NCI-H1436 (cell line): ENCODE data around the gene OGN.
"Not testable (repeated sequence)": the region's sequence is repeated elsewhere in the genome, so short reads cannot be mapped to it uniquely, and the experiment has no call there.

Source experiments
- DNase-seq: peaks from one replicate; lab custom pipeline; 2025; lab: John Stamatoyannopoulos, UW

OGN gene, protein sequence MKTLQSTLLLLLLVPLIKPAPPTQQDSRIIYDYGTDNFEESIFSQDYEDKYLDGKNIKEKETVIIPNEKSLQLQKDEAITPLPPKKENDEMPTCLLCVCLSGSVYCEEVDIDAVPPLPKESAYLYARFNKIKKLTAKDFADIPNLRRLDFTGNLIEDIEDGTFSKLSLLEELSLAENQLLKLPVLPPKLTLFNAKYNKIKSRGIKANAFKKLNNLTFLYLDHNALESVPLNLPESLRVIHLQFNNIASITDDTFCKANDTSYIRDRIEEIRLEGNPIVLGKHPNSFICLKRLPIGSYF

DNA sequence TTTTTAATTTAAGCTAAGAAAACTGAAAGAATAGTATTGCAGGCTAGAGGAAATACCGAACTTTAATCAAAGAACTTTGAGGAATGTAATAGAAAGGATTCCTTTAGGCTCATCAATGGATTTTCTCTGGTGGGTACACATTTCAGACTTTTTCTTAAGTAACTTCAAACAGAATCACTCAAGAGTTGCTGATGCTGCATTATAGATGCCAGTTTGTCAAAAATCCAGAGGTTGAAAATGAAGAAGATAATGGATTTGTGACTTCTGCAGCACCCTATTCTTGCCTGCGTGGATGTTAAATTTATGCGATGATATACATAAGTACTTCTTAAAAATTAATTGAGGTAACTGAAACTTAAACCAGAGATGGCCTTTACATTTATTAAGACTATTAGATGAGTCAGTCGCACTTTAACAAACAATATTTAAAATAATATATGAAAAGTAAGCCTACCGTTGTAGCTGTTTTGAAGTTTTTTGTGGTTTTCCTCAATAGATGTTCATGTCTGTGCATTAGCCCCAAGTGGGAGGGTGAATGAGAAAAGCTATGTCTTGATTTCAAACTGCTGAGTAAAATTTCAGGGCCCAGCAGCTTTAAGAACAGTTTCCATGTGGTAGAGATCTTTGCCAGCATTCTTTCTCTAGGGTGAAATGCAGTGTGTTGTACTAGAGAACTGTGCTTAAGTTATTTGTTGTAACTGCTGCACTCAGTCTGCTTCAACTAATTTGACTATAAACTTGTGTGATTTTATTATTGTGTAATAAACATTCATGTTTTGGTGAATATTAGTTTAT is at the start of gene OGN:
OGN (minus strand) TSS at position 537 of the 795 bp plus-strand sequence. CDS start 1,171 bp downstream, outside the sequence.
- no peak for DNase-seq

DNA sequence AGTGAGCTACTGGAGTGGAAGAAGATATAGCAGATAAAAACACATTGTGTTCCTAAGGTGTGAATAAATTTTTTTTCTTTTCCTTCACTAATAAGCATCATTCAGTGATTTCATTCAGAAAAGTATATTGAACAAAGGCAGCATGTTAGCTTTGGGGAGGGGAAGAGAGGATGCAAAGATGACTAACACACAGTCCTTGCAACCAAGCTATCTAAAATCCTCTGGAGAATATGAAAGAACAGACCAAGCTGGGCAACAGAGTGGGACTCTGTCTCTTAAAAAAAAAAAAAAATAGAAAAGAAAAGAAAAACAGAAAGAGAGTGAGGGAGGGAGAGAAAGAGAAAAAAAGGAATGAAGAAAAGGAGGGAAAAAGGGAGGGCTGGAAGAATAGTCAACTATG is 42.2 kb upstream of the OGN start:
- DNase-seq = no peak

DNA sequence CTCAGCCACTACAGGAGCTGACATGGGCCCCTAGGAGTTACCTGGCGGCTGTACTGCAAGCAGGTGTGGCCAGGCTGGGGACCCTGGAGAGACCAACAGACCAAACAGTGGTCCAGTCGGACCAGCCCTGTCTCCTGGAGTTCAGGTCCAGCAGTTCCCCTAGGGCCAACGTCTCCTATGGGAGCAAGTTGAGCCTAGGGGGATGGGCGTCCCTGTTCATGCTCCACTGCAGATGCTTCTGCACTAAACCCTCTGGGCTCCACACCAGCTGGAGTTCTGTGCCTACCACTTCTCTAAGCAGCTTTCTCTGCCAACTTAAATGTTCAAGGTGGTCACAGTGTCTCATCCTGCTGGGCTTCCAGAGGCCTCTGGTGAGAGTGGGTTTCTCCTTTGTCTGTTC is 40.5 kb upstream of the OGN start:
- DNase-seq = no peak

DNA sequence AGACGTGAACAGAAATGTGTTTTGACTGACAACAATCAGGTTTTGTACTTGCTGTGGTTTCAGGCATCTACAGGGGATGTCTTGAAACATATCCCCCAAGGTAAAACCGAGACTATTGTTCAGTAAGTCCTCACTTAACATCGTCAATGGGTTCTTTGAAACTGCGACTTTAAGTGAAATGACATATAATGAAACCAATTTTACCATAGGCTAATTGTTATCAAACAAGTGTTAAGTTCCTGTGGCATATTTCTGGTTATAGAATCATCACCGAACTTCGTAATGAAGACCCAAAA is 36.3 kb upstream of the OGN start:
- DNase-seq = no peak

DNA sequence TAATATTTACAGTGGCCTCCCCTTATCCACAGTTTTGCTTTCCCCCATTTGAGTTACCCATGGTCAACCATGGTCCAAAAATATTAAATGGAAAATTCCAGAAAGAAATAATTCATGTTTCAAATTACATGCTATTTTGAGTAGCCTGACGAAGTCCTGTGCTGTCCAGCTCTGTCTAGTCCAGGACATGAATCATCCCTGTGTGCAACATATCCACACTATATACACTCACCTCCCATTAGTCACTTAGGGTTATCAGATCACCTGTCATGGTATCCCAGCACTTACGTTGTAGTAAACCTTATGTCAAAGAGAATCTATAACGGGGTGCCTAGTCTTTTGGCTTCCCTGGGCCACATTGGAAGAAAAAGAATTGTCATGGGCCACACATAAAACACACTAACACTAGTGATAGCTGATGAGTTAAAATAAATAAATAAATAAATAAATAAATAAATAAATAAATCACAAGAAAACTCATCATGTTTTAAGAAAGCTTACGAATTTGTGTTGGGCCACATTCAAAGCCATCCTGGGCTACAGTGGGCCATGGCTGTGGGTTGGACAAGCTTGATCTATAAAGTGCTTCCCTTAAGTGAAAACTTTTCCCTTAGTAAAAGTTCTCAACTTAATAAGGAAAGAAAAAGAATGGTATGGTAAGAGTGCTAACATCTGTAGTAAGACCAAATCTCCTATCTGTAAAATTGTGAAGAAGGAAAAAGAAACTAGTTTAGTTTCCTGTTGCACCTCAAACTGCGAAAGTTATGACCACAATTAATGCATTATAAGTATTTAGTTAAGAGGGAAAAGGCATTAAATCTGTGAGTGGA is 35.8 kb upstream of the OGN start:
- no peak for DNase-seq

DNA sequence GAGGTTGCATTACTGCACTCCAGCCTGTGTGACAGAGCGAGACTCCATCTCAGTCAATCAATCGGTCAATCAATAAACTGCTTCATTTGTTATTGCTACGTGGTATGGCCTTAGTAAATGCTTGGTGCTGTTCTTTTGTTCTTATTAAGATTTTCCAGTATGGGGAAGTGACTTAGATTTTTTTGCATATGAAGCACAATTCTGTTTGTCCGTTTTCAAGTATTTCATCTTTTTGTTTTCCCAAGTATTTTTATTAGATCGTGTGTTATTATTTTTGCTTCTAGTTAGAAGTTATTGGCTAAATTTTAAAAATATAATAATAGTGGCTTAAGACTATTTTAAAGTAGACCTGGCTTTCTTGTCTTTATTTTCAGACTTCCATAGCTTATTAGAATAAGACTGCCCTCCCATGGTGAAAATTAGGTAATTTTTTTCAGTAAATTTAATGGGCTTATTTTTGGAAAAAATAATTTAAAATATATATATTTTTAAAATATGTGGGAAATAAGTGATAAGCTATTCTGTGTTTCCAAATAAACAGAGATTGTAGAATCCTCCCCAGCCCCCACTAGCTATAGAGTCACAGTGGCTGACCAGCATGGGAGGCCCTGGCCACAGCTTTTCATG is 34.6 kb upstream of the OGN start:
- no peak for DNase-seq

DNA sequence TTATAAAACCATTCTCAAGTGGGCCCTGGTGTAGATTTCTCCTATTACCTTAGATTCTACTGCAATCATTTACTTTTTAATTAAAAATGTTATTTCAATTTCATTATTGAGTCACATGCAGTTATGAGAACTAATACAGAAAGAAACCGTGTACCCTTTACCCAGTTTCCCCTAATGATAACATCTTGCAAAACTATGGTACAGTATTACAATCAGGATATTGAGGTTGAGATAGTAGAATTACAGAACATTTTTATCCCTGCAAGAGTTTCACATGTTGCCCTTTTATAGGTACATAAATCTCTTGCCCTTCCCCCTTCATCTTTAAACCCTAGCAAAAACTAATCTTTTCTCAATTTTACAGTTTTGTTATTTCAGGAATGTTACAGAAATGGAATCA is 30.9 kb upstream of the OGN start:
- no peak for DNase-seq

DNA sequence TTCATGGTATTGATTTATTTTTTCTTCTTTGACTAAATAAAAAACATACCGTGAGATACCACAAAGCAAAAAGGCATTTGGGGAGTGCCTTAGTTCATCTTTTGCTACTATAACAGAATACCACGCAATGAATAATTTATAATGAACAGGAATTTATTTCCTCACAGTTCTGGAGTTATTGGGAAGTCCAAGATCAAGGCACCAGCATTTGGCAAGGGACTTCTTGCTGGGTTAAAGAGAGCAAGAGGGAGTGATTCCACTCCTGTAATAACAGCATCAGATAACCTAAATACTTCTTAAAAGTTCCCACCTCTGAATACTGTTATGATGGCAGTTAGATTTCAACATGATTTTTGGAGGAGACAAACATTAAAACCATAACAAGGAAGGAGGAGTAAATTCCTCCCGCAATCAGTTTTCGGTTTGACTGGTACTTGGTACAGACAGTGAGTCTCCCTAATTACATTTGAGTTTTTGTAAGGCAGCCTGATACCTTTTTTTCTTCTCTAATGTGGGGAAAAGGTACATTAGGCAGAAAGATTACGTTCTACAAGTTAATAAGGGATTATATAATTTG is 28.7 kb upstream of the OGN start:
- DNase-seq = no peak

DNA sequence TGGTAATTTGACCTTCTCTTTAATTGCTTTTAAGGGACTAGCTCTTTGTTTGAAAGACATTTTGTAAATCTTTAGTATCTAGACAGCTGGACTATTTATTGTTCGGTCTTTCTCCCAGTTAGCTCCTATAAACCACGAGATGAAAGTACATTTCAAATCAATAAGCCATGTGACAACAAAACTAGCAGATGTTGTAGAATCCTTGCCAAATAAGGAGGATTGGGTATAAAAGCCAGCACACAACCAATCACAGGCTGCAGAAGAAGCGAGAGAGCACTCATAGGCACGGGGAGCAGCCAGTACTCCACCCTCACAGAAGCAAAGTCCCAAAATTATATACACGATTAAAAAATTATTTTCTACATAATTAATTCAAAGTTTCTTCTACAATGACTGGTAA is 28.0 kb upstream of the OGN start:
- DNase-seq = no peak

DNA sequence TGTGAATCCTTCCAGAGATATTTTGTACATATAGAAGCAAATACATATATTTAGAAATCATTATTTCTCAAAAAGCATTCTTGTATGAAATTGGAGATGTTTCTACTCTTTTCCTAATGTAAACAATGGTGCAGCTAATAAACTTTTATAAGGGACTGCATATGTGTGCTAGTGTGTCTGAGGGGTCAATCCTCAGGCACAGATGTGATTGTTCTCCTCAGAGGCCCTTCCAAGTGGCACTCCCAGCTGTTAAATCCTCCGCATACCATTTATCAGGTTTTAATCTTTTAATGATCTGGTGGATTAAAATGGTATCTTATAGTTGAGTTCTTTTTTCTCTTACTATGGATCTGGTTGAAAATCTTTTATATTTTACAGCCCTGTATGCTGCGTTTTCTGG is 25.5 kb upstream of the OGN start:
- DNase-seq = no peak

DNA sequence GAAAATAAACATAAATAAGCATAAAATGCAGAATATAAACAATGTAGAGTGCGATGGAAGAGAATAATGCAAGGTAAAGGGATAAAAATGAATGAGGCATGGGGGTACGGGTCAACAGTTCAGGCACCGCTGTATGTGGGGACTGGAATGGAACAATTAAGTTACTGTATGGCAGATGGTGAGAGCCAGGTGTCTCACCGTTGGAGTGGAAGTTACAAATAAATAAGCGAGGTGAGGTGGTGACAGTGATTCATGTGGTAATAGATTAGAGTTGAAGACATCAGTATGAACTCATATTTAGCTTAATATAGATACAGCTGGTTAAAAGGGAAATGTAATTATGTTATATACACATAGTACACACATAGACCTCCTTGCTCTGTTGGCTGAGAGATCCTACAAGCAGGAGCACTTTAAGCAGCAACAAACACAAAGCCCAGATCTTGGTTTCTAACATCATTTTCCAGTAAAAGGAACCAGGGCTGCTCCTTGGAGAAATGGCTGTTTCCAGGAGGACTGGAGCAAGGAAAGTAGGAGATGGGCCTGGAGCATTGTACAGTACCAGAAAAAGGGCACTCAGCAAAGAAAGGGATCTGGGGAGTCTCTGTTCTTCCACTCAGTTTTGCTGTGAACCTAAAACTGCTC is 22.2 kb upstream of the OGN start:
- peak; percentile 77 for DNase-seq

DNA sequence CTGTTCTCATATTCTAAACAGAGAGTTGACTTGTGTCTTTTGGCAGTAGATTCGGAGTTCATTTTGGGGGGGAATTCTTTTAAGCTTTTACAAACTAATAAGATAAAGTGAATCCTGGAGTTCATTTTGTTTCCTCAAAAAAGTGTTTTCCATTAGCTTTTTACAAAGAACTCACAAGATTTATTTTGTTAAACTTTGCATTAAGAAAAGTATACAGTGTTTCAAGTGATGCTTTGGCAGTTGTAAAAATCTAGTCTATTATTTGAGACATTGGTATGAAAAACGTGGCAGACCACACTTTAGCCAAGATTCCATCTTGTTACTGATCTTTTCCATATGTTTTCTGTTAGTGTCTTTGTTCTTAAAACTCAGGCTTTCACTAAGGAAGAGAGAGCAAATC is 21.1 kb upstream of the OGN start:
- DNase-seq = no peak

DNA sequence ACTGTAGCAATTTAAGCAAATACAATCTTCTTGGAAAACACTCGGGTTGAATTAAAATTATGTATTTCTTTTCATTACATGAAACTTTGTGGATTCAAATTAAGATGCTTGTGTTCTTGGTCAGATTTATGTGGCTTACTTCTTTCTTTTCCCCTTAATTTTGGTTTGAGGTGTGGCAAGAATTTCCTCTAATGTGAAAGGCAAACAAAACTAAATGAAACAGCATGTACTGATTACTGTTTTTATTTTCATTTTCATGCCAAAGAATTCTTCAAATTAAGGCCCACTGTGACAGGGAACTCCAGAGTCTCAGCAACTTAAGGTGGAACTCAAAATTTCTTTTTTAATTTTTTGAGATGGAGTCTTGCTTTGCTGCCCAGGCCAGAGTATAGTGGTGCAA is 20.0 kb upstream of the OGN start, which contains the start of gene OMD:
OMD (minus strand) TSS at position 132 of the 400 bp plus-strand sequence. CDS start 6,913 bp downstream, outside the sequence.
- no peak for DNase-seq

DNA sequence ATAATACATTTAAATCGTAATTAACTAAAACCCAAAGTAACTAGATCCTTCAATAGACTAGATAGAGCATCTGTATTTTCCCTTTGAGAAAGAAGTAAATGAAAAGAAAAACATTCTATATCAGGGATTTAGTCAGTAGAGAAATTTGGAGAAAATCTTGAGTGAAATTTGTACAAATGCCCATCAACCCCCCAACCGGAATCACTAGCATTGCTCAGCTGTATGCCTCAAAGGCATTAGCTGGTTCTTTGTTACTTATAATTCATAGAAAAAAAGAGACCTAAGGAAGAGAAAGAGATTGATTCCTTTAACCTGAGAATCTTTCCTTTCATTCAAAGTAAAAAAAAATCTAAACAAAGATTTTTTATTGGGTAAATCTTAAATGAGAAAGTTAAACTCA is 19.2 kb upstream of the OGN start:
- DNase-seq = no peak

DNA sequence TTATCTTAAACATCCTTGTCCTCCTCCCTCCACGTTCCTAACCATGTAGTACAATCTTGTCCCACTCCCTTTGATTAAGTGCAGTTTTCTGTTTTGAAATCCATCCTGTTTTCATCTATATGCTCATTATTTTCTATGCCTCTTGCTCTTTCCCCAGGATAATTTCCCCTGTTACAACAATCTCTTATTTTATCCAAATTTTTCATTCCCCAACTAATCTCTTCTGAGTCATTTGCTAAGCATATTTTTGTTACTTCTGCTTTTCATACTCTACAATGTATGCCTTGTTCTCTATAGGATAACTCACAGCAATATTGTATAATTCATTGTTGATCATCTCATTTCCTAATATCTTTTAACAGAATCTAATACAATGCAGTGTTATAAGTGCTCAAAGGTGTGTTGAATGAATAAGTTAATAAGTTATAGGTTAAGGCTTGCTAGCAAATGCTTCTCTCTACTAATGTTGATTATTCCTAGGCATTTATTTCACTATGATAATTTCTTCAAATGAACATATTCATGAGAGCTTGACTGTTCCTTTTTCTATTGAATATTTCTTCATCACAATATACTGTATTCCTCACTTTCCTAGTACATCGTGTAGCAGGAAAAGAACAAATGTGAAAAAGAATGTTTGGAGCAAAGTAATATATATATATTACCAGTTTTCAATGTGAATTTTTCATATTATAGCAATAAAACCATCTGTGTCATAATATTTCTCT is 18.4 kb upstream of the OGN start:
- no peak for DNase-seq

DNA sequence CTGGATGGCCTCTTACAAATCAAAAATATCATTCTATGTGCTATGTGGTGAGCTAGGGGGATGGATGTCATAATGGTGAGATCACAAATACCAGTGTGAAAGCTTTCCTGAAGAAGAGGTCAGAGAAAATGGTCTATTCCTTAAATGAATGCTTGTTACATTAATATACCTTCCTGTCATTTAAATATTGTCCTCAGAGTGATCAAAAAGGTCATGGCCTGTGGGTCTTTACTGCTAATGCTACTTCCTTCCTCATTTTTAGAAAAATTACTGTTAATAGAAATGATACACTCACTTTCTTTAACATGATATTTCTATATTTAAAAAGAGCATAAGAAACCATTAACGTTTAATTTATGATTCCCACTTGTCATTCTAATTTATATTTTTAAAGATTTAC is 10.2 kb upstream of the OGN start:
- no peak for DNase-seq

DNA sequence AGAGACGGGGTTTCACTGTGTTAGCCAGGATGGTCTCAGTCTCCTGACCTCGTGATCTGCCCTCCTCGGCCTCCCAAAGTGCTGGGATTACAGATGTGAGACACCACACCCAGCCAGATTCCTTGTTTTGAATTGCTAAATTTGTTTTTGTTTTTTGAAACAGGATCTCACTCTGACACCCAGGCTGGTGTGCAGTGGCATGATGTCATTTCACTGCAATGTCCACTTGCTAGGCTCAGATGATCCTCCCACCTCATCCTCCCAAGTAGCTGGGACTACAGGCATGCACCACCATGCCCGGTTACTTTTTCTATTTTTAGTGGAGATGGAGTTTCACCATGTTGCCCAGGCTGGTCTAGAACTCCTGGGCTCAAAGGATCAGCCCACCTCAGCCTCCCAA is 6.8 kb upstream of the OGN start:
- DNase-seq = not testable (repeated sequence)

DNA sequence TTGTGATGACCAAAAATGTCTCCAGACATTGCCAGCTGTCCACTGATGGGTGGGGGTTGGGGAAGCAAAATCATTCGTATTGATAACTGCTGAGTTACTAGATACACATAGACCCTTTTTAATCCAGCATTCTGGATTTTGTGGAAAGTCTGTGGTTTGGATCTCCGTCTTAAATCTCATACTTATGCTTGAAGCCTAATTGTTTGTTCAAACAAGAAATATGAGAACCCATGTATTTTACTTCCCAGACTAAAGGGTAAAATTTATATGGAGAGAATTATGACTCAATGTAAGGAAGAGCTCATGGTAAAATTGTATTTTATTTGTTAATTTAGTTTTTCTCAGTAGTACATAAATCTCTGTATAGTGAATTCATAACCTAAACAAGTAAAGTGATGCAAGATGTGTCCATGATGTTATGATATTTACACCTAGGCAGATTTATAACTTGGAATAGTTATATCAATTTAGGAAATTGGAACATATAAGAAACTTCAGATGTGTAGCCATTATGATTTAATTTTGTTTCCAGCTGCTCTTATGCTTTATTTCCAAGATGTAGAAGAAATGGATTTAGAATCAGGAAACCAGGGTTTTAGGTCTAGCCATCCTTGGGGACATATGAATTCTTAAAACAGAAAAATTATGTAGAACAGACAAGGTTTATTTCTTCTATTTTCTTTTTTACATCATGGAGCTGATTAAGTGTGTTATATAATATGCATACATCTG is 4.5 kb upstream of the OGN start:
- DNase-seq = no peak

DNA sequence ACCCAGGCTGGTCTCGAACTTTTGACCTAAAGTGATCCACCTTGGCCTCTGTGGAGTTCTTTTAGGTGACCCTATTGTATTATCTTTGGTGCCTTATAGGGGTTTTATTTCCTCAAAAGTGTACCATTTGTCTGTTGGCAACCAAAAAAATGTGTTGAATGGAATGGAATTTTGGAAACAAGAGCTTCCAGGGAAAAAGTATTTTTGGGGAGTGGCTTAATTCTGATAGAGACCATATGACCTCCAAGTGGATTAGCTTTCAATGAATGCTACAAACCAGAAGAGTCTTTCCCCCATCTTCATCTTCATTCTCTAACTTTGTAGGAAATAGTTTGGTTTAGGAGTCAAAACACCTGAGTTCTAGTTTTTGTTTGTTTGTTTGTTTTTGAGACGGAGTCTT is 3.4 kb upstream of the OGN start:
- no peak for DNase-seq

DNA sequence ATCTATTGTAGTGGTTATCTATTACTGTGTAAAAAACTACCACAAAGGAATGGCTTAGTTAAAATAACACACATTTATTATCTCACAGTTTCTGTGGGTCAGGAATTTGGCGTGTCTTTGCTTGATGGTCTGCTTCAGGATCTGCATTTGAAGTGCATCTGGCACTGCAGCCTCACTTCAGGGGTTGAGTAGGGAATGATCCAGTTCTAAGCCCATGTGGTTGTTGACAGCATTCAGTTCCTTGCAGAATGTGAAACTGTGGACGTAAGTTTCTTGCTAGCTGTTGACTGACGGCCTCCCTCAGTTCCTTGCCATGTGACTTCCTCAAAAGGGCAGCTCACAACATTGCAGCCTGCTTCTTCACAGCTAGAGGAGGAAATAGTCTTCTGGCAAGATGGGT is 2.1 kb upstream of the OGN start:
- no peak for DNase-seq
